PFSK-1 (cell line): Measurements from ENCODE around the gene NUDT19.

Experiments
- FOXP2 ChIP-seq: optimal IDR thresholded peaks from 2 replicates; pipeline ENCODE3; 2011; ENCODE audit warnings: borderline replicate concordance, control low read depth, inconsistent platforms; ENCODE audit not compliant: insufficient read depth; ENCODE audit errors: extremely low read length, extremely low read depth
- POLR2AphosphoS5 ChIP-seq: IDR thresholded peaks from 2 replicates; pipeline ENCODE4 v1.6.1; 2012; ENCODE audit warnings: low read depth, mild to moderate bottlenecking, control low read depth, low read length, moderate library complexity
- SIN3A ChIP-seq: IDR thresholded peaks from 2 replicates; pipeline ENCODE4 v1.6.1; 2012; ENCODE audit warnings: mild to moderate bottlenecking, low read length, moderate library complexity, borderline replicate concordance; ENCODE audit not compliant: insufficient read depth
- TAF1 ChIP-seq: IDR thresholded peaks from 2 replicates; pipeline ENCODE4 v1.6.1; 2012; ENCODE audit warnings: low read length, control low read depth, borderline replicate concordance; ENCODE audit not compliant: insufficient read depth
- TF ChIP-seq, protein P1 (sequence below), 2 experiments: IDR thresholded peaks; 2 replicates each; pipeline versions ENCODE4 v1.6.1 to v1.8.0; 2011 to 2012; ENCODE audit warnings: low read depth in 2 of 2, low read length in 2 of 2, control low read depth in 1 of 2, inconsistent platforms in 1 of 2, mild to moderate bottlenecking in 1 of 2, moderate library complexity in 1 of 2; ENCODE audit not compliant: insufficient read depth in 1 of 2

NUDT19 gene

DNA sequence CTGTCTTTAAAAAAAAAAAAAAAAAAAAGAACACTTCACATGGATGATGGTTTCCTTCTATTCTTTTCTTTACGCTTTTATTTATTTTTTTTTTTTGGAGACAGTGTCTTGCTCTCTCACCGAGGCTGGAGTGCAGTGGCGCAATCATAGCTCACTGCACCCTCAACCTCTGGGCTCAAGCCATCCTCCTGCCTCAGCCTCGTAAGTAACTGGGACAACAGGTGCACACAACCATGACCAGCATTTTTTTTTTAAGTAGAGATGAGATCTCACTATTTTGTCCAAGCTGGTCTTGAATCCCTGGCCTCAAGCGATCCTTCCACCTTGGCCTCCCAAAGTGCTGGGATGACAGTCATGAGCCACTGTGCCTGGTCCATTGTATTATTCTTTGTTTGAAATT is 41.0 kb upstream of the NUDT19 start:
- no peak for TF ChIP-seq SIN3A
- TF ChIP-seq, protein P1, sequence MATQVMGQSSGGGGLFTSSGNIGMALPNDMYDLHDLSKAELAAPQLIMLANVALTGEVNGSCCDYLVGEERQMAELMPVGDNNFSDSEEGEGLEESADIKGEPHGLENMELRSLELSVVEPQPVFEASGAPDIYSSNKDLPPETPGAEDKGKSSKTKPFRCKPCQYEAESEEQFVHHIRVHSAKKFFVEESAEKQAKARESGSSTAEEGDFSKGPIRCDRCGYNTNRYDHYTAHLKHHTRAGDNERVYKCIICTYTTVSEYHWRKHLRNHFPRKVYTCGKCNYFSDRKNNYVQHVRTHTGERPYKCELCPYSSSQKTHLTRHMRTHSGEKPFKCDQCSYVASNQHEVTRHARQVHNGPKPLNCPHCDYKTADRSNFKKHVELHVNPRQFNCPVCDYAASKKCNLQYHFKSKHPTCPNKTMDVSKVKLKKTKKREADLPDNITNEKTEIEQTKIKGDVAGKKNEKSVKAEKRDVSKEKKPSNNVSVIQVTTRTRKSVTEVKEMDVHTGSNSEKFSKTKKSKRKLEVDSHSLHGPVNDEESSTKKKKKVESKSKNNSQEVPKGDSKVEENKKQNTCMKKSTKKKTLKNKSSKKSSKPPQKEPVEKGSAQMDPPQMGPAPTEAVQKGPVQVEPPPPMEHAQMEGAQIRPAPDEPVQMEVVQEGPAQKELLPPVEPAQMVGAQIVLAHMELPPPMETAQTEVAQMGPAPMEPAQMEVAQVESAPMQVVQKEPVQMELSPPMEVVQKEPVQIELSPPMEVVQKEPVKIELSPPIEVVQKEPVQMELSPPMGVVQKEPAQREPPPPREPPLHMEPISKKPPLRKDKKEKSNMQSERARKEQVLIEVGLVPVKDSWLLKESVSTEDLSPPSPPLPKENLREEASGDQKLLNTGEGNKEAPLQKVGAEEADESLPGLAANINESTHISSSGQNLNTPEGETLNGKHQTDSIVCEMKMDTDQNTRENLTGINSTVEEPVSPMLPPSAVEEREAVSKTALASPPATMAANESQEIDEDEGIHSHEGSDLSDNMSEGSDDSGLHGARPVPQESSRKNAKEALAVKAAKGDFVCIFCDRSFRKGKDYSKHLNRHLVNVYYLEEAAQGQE (IDR thresholded peaks at IDR 0.05; ENCODE audit: insufficient read depth in 1 of 2, low read depth in 2 of 2, low read length in 2 of 2), result no peak
- TF ChIP-seq FOXP2, result no peak
- no peak for TF ChIP-seq POLR2AphosphoS5
- TF ChIP-seq TAF1, result no peak

DNA sequence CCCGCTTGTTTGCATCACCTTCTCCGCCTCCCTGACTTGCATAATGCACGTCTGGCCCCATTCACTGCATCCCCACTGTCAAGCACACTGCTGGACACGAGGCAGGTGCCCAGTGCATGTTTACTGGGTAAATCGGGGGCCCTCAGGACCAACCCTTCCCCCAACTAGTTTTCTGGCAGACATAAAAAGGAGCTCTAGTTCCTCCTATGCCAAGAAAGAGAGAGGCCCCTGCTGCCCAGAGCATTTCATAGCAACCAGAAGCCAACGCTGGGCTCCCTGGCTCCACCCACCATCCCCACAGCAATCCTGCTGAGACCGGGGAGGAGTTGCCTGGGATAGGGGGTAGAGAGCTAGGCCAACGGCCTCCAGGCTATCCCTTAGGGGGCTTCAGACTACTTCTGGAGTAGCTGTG is 39.9 kb upstream of the NUDT19 start:
- TF ChIP-seq, protein P1 (IDR thresholded peaks at IDR 0.05; ENCODE audit: insufficient read depth in 1 of 2, low read depth in 2 of 2, low read length in 2 of 2), result no peak
- TF ChIP-seq FOXP2 (no peak), POLR2AphosphoS5 (no peak), TAF1 (no peak), SIN3A (no peak)

DNA sequence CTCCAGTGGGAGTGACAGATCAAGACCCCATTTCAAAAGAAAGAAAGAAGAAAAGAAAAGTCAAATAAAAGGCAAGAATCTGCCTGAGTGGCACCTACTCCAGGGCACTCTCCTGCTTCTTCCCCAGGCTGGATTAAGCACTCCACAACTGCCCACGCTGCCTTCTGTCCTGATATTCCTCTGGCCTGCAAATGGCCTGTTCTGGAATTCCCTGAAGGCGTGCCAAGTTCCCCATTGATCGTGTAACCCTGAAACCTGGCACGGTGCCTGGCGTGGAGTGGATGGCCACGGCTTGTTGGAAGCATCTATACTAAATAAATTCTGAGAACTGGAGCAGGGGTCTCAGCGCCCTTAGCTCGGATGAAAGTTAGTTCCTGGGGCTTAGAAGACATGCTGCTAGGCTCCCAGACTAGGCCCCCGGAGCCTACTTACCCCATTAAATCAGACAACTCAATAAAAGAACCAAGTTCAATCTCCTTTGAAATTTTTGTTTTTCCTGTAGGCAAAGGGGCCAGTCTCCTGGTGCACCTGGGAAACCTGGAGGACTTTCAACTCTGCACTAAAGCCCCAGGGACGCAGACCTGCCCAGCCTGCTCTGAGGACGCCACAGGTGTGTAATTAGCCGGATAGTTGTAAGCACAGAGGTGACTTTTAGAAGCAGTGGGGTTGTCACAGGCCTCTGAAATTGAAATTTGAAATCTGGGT is 38.6 kb upstream of the NUDT19 start:
- no peak for TF ChIP-seq POLR2AphosphoS5
- TF ChIP-seq, protein P1 (IDR thresholded peaks at IDR 0.05; ENCODE audit: insufficient read depth in 1 of 2, low read depth in 2 of 2, low read length in 2 of 2), result no peak
- no peak for TF ChIP-seq TAF1
- no peak for TF ChIP-seq SIN3A
- no peak for TF ChIP-seq FOXP2

DNA sequence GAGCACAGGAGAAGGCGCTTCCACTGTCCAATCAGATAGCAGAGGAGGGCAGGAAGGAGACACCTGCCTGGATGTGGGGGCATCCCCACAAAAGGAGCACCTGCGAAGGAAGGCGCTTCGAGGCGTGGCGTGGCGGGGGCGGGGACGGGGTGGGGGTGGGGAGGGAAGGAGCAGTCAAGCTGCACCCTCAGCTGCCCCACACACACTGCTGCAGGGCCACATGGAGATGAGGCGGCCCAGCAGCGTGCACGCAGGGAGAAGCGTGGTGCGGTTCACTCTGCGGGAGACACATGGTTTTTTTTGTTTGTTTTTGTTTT is 38.1 kb upstream of the NUDT19 start:
- no peak for TF ChIP-seq SIN3A
- TF ChIP-seq TAF1, result no peak
- no peak for TF ChIP-seq POLR2AphosphoS5
- TF ChIP-seq, protein P1 (IDR thresholded peaks at IDR 0.05; ENCODE audit: insufficient read depth in 1 of 2, low read depth in 2 of 2, low read length in 2 of 2), result no peak
- no peak for TF ChIP-seq FOXP2
